HG02588 (cell line): ENCODE measurements around the gene C2orf78.
A peak's percentile ranks its signal among the peaks of the same experiment; 100 is the strongest.
"Not testable (repeated sequence)": the region's sequence is repeated elsewhere in the genome, so short reads cannot be mapped to it uniquely, and the experiment has no call there.

Experiments
- ATAC-seq: cut with Tn5 transposase; IDR thresholded peaks from one replicate; pipeline ENCODE4 v1.9.1; 2021; ENCODE audit warnings: mild to moderate bottlenecking, moderate library complexity; ENCODE audit not compliant: unreplicated experiment

Gene C2orf78

DNA sequence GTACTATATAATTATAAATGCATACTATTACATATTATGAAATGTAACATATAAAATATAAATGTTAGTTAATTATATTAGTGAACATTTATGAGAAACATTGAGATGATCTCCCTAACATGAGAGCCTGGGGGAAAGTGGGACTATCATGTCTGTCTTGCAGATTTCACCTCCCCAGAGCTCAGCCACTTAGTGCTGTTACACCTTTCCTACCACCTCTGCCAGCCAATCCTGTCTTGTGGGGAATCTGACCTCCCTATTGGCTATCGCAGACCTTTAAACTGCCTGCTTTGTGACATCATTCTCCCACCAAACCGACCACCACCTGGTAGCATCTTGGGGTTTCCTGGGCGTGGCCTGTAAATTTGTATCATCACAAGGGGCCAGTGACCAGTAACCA lies at the start of gene C2orf78:
TSS of gene C2orf78 (plus strand) at position 301 of the 400 bp plus-strand sequence. CDS start 127 bp downstream, outside the sequence.
- ATAC-seq, result not testable (repeated sequence)

- no peak for ATAC-seq
Measured at GRCh38 chr2:73736378-73736777, 47.6 kb upstream of the C2orf78 start.

GRCh38 chr2:73736855-73737779 lies 46.9 kb upstream of the C2orf78 start, which contains the start of gene TPRKB:
TSS of gene TPRKB (minus strand) at chr2:73737345. CDS start at chr2:73734569, 2,776 bp downstream.
- ATAC-seq, result peak; percentile 97

DNA sequence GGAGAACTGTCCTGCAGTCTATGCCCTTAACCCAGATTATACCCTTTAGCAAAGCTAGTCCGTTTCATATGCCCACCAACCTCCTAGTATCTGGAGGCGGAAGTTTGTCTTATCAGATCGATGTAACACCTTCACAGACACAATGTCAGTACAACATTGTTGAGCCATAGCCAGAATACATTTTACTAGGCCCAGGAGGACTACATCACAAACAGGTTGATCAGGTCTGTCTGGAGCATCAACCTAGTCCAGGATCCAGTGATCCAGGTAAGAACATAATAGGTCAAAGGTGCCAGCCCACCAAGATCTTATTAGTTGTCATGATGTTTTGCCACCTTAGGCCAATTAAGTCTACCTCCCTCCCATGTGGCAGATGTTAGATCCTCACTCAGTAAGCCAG lies 44.9 kb upstream of the C2orf78 start:
- no peak for ATAC-seq

GRCh38 chr2:73740767-73741166 lies 43.2 kb upstream of the C2orf78 start:
- ATAC-seq, result no peak

DNA sequence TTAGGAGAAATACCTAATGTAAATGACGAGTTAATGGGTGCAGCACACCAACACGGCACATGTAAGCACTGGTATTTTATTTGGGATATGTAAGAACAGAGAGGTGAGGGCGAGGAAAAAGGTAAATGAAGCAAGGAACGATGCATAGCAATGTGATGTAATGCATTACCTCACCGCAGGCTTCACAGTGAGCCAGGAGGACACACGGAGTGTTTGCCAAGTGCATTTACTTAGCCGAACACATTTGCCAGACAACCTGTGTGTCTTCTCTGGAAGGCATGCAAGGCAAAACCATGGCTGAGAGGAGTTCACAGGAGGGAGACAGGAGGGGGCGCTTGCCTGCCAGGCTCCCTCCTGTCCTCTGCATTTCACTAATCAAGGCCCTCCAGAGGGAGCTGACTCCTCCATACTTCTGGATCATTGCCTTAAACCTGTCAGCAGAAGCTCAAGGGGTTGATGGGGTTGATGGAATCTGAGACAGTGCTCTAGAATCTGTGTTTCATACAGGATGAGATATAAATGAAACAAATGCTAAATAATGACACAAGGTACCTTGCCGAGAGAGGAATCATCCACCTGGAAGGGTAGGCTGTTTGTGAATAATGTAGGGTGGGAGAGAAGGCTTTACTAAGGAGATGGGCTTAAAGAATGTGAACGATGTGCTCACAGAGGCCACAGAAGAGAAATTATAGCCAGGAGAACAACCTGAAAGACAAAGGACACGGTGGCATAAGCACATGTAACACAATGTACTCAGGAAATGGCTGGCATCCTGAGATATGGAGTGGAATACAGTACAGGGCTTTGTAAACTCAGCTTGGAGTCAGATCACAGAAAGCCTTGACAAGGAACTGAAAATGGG lies 37.7 kb upstream of the C2orf78 start:
- ATAC-seq, result no peak

GRCh38 chr2:73746877-73747208 lies 37.1 kb upstream of the C2orf78 start:
- no peak for ATAC-seq

GRCh38 chr2:73749314-73749713 lies 34.7 kb upstream of the C2orf78 start:
- ATAC-seq, result no peak

DNA sequence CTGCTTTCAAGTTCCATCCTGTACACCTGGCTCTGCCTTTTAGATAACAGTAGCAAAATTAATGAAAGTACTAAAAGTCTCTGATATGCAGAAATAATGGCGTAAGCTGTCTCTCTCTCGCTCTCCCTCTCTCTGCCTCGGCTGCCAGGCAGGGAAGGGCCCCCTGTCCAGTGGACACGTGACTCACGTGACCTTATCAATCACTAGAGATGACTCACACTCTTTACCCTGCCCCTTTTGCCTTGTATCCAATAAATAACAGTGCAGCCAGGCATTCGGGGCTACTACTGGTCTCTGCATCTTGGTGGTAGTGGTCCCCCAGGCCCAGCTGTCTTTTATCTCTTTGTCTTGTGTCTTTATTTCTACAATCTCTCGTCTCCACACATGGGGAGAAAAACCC lies 29.7 kb upstream of the C2orf78 start:
- ATAC-seq, result not testable (repeated sequence)

DNA sequence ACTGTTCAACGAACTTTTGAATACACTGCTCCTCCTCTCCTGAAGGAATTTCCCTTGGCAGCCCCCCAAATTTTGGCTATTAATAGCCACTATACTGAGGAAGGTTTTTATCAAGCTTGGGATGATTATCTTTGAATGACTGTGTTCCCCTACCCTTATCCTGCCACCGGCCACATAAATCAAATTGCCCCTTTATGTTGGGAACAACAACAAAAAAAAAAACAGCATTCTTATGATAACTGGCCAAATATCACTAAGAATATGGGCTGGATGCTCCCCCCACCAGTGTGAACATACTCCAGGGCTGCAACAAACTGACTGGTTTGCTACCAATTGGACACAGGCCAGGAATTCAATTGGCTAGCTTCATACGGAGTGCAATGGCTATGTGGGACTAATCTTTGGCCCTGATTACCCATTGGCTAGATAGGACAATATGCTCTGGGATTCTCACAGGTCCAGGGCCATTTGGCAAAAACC lies 24.7 kb upstream of the C2orf78 start:
- ATAC-seq, result no peak

DNA sequence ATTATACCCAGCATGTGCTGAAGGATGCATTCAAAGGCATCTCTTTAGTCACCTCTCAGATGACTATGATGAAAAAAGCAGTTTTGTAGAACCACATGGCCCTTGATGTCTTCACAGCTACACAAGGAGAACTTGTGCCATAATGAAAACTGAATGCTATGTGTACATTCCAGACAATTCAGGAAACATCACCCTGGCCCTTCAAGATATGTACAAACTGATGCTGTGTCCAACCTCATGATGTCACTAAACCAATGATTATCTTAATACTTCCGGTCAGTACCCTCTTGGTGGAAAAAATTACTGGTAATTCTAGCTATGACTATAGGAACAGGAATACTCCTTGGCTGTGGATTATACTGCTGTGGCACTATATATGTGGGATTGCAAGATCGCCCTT lies 24.1 kb upstream of the C2orf78 start:
- no peak for ATAC-seq

DNA sequence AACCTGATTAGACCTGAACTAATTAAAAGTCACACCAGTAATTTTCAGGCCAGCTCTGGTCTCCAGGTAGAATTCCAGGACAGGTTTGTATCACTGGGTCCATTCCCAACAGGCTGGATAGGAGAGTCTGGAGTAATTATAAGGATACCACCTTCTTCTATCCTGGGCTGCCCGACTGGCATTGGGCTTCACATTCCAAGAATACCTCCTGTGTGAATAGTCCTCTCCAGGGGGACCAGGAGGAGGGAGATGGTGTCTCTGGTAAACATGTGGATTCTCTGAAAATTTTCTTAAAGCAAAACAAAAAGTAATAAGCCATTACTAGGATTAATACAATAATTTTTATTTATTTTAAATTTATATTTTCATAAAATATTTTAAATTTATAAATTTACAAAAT lies 21.4 kb upstream of the C2orf78 start:
- no peak for ATAC-seq

GRCh38 chr2:73764945-73765344 lies 19.0 kb upstream of the C2orf78 start:
- no peak for ATAC-seq

DNA sequence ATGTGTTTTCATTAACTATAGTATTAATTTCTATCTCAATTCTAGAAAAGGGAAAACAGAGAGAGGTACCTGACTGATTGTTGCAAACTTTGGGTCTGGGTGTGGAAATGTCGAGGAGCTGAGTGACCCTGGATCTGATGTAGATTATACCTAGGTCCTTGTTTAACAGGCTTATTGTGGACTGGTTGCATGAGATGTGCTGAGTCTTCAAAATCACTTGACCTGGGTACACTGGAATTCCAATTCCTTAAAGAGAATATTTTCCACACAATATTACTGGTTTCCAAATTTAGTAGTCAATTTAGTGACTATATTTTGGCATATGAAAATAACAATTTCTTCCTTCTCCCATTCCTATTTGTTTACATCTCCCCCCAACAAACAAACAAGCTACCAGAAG lies 17.6 kb upstream of the C2orf78 start:
- ATAC-seq, result no peak

DNA sequence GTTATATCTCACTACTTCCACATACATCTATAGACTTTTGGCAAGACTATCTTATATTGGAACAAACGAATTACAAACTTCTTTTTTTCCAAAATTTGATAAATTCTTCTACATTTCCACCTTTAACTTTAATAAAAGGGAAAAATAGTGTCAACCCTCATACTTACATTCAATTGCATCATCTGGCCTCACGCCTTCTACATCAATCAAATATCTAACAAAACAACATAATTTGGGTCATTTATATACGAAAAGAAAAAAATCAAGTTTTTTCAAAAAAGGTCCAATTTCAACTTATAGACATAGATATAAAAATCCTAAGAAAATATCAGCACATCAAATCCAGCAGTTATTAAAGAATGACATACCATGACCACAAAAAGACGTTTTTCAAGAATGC lies 17.0 kb upstream of the C2orf78 start:
- no peak for ATAC-seq

DNA sequence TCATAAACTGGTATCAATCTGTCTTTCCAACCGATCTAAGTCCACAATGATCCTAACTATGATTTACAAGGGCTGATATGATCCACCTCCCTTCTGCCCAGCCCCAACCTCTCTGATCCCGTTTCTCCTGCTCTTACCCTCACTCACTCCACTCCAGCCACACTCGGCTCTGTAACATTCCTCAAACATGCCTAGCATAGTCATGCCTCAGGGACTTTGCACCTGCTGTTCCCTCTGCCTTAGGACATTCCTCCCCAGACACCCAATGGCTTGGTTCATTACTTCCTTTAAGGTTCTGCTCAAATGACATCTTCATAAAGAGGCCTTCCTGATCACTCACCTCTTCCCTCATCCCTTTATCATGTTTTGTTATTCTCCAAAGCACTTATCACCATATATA lies 13.3 kb upstream of the C2orf78 start:
- no peak for ATAC-seq

- ATAC-seq, result no peak
Measured at GRCh38 chr2:73772819-73773218, 11.2 kb upstream of the C2orf78 start.

- no peak for ATAC-seq
Measured at GRCh38 chr2:73776381-73776780, 7.6 kb upstream of the C2orf78 start.

- ATAC-seq, result no peak
Measured at GRCh38 chr2:73776869-73777519, 7.0 kb upstream of the C2orf78 start.

- ATAC-seq, result not testable (repeated sequence)
Measured at GRCh38 chr2:73778867-73779466, 5.0 kb upstream of the C2orf78 start.
